Skeletal muscle tissue (tissue), 4 donors: Measurements from ENCODE around the gene NUDT15. TPM values are rescaled to one million over a fixed set of nuclear protein-coding genes. Genes with fewer than 3 reads are reported as not detected.

Experiments used
- H3K27ac ChIP-seq: one replicate; pipeline ENCODE4 v1.7.0; 2013; ENCODE audit warnings: mild to moderate bottlenecking, low read depth, low read length, inconsistent platforms
- H3K27me3 ChIP-seq, 3 donors: one replicate each; pipeline ENCODE4 v1.7.0; 2013; ENCODE audit warnings: low read length in 3 of 3; ENCODE audit not compliant: control insufficient read depth in 3 of 3, insufficient read depth in 3 of 3
- H3K36me3 ChIP-seq, 3 donors: one replicate each; pipeline ENCODE4 v1.7.0; 2013; ENCODE audit warnings: low read length in 3 of 3; ENCODE audit not compliant: control insufficient read depth in 3 of 3, insufficient read depth in 3 of 3
- H3K4me1 ChIP-seq, 3 donors: one replicate each; pipeline ENCODE4 v1.7.0; 2013; ENCODE audit warnings: low read length in 3 of 3, mild to moderate bottlenecking in 3 of 3; ENCODE audit not compliant: control insufficient read depth in 3 of 3, insufficient read depth in 3 of 3
- H3K4me3 ChIP-seq, 3 donors: one replicate each; pipeline ENCODE4 v1.7.0; 2013; ENCODE audit warnings: low read length in 3 of 3
- H3K9ac ChIP-seq, 3 donors: one replicate each; pipeline ENCODE4 v1.7.0; 2013; ENCODE audit warnings: low read length in 3 of 3, mild to moderate bottlenecking in 3 of 3, moderate library complexity in 2 of 3, low read depth in 1 of 3
- H3K9me3 ChIP-seq, 3 donors: one replicate each; pipeline ENCODE4 v1.7.0; 2013; ENCODE audit warnings: low read length in 3 of 3; ENCODE audit not compliant: control insufficient read depth in 3 of 3
- total RNA-seq: library from RNA; depleted of rRNA; stranded (reverse); fragments of >200 nt; gene quantifications from one replicate; pipeline ENCODE4 v1.2.3, GENCODE V29; 2014
- donor health status: Osteomylitis.

Gene NUDT15
- total RNA-seq, 1 donor from 2014 or later = 7.3 TPM

DNA sequence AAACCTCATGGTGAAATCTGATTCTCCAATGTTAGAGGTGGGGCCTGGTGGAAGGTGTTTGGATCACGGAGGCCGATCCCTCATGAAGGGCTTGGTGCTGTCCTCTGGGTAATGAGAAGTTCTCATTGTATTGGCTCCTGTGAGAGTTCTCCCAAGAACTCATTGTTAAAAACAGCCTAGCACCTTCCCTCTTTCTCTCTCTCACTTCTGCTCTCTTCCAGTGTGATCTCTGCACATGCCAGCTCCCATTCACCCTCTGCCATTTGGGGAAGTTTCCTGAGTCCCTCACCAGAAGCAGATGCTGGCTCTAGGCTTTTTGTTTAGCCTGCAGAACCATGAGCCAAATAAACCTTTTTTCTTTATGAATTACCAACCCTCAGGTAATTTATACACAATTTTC, 33.3 kb upstream of the NUDT15 start:
- Histone ChIP-seq H3K4me1 (peaks cover 2 to 13% (median 5%) of the 10 kb centered on the region in 3 donors), H3K4me3 (no peak overlapping the region), H3K9ac (no peak overlapping the region), H3K9me3 (no peaks in the 10 kb centered on the region), H3K27me3 (no peaks in the 10 kb centered on the region), H3K36me3 (peaks cover 0 to 3% (median 0%) of the 10 kb centered on the region in 3 donors), H3K27ac (no peak overlapping the region)

DNA sequence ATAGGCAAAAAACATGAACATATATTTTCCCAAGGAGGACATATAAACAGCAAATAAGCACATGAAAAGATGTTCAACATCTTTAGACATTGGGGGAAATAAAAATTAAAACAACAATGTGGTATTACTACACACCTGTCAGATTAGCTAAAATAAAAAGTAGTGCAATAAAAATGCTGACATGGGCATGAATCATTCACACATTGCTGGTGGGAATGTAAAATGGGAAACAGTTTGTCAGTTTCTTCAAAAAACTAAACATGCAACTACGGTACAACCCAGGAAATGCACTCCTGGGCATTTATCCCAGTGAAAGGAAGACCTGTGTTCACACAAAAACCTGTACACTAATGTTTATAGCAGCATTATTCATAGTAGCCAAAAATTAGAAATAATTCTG, 31.1 kb upstream of the NUDT15 start:
- Histone ChIP-seq H3K4me3 (no peak overlapping the region), H3K27me3 (no peaks in the 10 kb centered on the region), H3K27ac (no peak overlapping the region), H3K9me3 (no peaks in the 10 kb centered on the region), H3K4me1 (peaks cover 2 to 4% (median 3%) of the 10 kb centered on the region in 3 donors), H3K9ac (no peak overlapping the region), H3K36me3 (no peaks in the 10 kb centered on the region)

DNA sequence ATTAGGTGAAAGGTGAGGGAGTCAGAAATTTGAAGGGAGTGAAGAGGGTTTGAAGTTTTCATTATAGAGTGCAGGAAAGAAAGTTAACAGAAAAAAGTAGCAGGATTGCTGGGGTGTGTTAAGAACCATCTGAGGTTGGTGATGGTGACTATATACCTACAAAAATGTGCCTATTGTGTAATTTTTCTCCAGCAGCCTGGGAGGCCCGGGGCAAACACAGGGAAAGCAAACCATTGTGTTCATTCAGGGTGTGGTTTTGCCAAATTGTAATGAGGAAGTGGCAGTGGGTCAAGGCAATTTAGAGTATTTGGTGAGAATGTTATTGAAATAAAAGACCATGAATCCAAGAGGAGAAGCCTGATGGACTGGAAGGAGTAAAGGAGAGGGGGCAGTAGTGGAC, 28.2 kb upstream of the NUDT15 start:
- no peak overlapping the region for H3K9ac ChIP-seq
- no peaks in the 10 kb centered on the region for H3K36me3 ChIP-seq
- H3K4me1 ChIP-seq = no peaks in the 10 kb centered on the region
- no peaks in the 10 kb centered on the region for H3K27me3 ChIP-seq
- no peak overlapping the region for H3K27ac ChIP-seq
- no peak overlapping the region for H3K4me3 ChIP-seq
- no peaks in the 10 kb centered on the region for H3K9me3 ChIP-seq

DNA sequence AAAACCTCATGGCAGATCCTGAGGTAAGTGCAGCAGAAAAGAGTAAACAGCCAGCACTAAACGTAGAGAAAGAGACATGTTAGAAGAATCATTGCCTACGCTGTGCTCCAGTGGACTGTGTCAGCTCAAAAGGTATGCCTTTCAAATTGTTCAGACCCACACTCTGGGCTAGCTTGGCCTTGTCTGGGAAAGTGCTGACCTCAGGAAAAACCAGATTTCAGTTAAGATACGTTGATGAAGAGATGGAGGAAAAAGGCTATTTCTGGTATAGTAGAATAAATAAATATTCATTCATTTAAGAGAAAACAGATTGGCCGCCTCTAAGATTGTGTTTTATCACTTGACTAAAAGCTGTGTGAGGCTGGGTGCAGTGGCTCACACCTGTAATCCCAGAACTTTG, 26.8 kb upstream of the NUDT15 start:
- H3K27ac ChIP-seq = no peak overlapping the region
- no peaks in the 10 kb centered on the region for H3K4me1 ChIP-seq
- H3K36me3 ChIP-seq = no peaks in the 10 kb centered on the region
- no peak overlapping the region for H3K4me3 ChIP-seq
- no peak overlapping the region for H3K9ac ChIP-seq
- no peaks in the 10 kb centered on the region for H3K27me3 ChIP-seq
- H3K9me3 ChIP-seq = no peaks in the 10 kb centered on the region

DNA sequence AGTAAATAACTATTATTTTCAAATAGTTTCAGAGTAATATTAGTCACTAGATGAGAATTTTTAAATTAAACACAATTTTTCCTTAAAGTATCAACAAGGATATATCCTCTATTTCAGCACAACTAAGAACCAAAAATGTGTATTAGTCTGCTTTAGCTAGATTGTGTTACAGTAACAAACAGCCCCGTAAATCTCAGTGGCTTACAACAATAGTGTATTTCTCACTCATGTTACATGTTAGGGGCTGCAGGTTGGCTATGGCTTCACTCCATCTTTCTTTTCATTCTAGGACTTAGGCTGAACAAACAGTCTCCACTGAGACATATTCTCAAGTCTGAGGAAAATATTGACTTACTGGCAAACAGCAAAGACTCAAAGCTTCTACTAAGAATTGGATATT, 24.9 kb upstream of the NUDT15 start:
- Histone ChIP-seq H3K9ac (no peak overlapping the region), H3K36me3 (no peaks in the 10 kb centered on the region), H3K4me1 (no peaks in the 10 kb centered on the region)

DNA sequence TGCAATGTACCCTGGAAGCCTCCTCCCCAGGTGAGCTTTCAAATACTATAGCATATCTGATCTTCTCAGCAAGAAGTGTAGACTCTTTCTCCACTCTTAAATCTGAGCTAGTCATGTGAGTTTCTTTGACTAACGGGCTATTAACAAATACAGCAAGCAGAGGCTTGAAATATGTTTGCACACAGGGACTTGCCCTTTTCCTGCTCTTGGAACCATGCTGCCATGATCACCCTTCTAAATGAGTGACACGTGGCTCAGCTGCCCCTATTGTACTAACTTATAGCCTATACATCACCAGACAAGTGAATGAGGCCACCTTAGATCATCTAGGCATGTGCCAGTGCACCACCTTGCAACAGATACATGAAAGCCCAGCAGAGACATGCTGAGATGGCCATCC, 23.2 kb upstream of the NUDT15 start:
- H3K9me3 ChIP-seq = no peaks in the 10 kb centered on the region
- no peaks in the 10 kb centered on the region for H3K4me1 ChIP-seq
- no peak overlapping the region for H3K4me3 ChIP-seq
- H3K27me3 ChIP-seq = no peaks in the 10 kb centered on the region
- H3K27ac ChIP-seq = no peak overlapping the region
- no peaks in the 10 kb centered on the region for H3K36me3 ChIP-seq
- no peak overlapping the region for H3K9ac ChIP-seq

More for the DNA sequence above, 24.9 kb upstream of the NUDT15 start:
- H3K27me3 ChIP-seq = no peaks in the 10 kb centered on the region
- H3K4me3 ChIP-seq = no peak overlapping the region
- no peaks in the 10 kb centered on the region for H3K9me3 ChIP-seq
- H3K27ac ChIP-seq = no peak overlapping the region

DNA sequence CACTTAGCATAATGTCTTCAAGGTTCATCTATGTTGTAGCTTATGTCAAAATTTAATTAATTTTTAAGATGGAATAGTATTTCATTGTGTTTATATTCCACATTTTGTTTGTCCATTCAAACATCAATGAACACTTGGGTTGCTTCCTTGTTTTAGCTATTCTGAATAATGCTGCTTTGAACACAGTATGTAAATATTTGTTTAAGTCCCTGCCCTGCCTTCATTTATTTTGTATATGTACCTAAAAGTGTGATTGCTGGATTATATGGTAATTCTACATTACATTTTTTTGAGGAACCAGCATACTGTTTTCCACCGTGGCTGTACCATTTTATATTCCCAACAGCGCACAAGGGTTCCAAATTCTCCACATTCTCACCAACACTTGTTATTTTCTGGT, 18.9 kb upstream of the NUDT15 start:
- H3K4me1 ChIP-seq = no peaks in the 10 kb centered on the region
- H3K4me3 ChIP-seq = no peak overlapping the region
- H3K27me3 ChIP-seq = no peaks in the 10 kb centered on the region
- no peaks in the 10 kb centered on the region for H3K36me3 ChIP-seq
- no peak overlapping the region for H3K9ac ChIP-seq
- H3K9me3 ChIP-seq = no peaks in the 10 kb centered on the region
- H3K27ac ChIP-seq = no peak overlapping the region

DNA sequence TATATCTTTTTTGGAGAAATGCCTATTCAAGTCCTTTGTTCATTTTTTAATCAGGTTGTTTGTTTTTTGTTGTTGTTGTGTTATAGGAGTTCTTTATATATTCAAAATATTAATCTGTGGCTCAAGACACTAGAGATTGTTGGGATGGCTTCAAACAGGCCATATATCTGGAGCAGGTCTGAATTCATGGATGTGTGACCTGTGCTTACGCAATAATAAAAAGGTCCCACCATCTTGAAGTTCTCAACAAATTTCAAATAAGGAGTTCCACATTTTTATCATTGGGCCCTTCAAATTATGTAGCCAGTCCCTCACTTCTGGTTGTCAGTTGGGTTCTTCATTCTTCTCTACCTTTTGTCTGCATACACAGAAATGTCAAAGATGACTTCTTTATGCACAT, 17.7 kb upstream of the NUDT15 start:
- Histone ChIP-seq H3K9ac (no peak overlapping the region), H3K36me3 (no peaks in the 10 kb centered on the region), H3K4me3 (no peak overlapping the region), H3K27me3 (no peaks in the 10 kb centered on the region), H3K9me3 (no peaks in the 10 kb centered on the region), H3K27ac (no peak overlapping the region), H3K4me1 (no peaks in the 10 kb centered on the region)

DNA sequence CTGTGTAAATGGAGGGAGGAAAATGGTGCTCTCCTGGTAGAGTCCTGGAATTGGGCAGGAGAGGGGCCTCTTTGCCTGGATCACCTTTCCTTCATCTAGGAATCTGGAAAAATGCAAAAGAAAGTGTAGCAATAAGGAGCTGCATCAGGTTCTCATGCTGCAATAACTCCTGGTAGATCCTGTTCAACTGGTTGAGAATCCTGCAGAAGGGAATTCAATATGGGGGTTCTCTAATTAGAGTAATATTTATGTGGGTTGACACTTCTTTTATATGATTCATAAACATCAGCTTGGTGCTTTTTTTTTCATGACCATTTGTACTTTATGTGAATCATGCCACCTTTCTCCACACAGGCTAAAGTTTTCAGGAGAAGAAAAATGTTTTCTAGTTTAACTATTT, 9.5 kb upstream of the NUDT15 start:
- Histone ChIP-seq H3K9me3 (no peaks in the 10 kb centered on the region), H3K4me1 (no peaks in the 10 kb centered on the region), H3K27me3 (no peaks in the 10 kb centered on the region), H3K4me3 (no peak overlapping the region), H3K27ac (no peak overlapping the region), H3K9ac (no peak overlapping the region), H3K36me3 (no peaks in the 10 kb centered on the region)

DNA sequence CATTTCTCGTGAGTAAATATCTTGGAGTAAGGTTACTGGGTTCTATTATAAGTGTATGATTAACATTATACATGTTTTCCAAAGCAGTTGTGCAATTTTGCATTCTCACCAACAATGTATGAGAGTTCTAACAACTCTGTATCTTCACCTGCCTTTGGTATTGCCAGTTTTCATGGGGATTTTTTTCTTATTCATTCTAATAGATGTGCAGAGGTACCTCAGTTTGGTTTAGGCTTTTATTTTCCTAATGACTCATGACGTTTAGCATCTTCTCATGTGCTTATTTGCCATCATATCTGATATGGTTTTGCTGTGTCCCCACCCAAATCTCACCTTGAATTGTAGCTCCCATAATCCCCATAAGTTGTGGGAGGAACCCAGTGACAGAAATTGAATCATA, 7.7 kb upstream of the NUDT15 start:
- Histone ChIP-seq H3K27ac (no peak overlapping the region), H3K4me3 (no peak overlapping the region), H3K4me1 (no peaks in the 10 kb centered on the region), H3K36me3 (no peaks in the 10 kb centered on the region), H3K27me3 (no peaks in the 10 kb centered on the region), H3K9ac (no peak overlapping the region), H3K9me3 (no peaks in the 10 kb centered on the region)

DNA sequence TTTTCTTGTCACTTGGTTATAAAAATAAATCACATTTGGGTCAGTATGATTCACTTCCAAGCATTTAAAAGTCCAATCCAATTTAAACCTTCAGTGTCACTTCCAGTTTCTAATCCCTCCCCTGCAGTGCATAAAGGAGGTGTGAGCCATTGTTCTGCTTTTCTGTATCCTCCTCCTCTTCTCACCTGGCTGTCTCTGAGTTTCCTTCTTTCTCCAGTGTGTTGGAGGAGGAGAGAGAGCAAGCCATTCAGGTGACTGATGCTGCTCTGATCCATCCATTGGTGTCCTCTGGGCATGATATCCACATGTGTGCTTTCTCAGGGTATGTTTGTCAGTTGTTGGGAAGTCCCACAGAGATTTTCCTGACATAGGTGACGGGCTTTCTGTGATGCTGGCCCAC, 1.2 kb downstream of the NUDT15 start:
- Histone ChIP-seq H3K4me3 (peak overlapping the region in 2 of 3 donors; percentile 96), H3K4me1 (peaks cover 9 to 13% (median 12%) of the 10 kb centered on the region in 3 donors), H3K27ac (peak overlapping the region; percentile 92), H3K9ac (peak overlapping the region in 2 of 3 donors; percentile 86 to 93), H3K27me3 (no peaks in the 10 kb centered on the region), H3K9me3 (no peaks in the 10 kb centered on the region), H3K36me3 (peaks cover 0 to 12% (median 7%) of the 10 kb centered on the region in 3 donors)
